CD4-positive, alpha-beta T cell (primary cell): Measurements from ENCODE around the gene DNAJC22. TPM values are rescaled to one million over a fixed set of nuclear protein-coding genes. Genes with fewer than 3 reads are reported as not detected.

Experiments
- ATAC-seq: fragments of 200-7000 bp; cut with Tn5 transposase; one replicate; pipeline ENCODE4 v1.10.0; 2022; ENCODE audit warnings: mild to moderate bottlenecking; ENCODE audit not compliant: poor library complexity
- CTCF ChIA-PET: fragments of 350-600 bp; sonication (Branson Sonifier 250); formaldehyde crosslinking; loops from one replicate; lab custom pipeline; 2021; ENCODE audit warnings: antibody characterized with exemption, inconsistent platforms; lab: Charles Lee
- POLR2A ChIA-PET: fragments of 350-600 bp; sonication (Branson Sonifier 250); formaldehyde crosslinking; loops from one replicate; lab custom pipeline; 2021; ENCODE audit warnings: antibody characterized with exemption, inconsistent platforms; lab: Charles Lee
- DNase-seq, 14 experiments: peaks; one replicate each; pipeline ENCODE4 v3.0.0-alpha.2; 2013 to 2020; ENCODE audit warnings: mixed read lengths in 2 of 14
- H3K27ac ChIP-seq, 2 donors: one replicate each; pipeline versions ENCODE4 v1.5.1 to v1.7.0; 2013; ENCODE audit warnings: low read length in 2 of 2, low read depth in 1 of 2, mild to moderate bottlenecking in 1 of 2
- H3K27me3 ChIP-seq, 2 experiments: 1 replicate in 1 of 2; 2 replicates in 1 of 2; pipeline versions ENCODE4 v1.6.1 to v1.7.0; 2013; ENCODE audit warnings: low read length in 2 of 2, control low read depth in 1 of 2, mild to moderate bottlenecking in 1 of 2, moderate library complexity in 1 of 2; ENCODE audit not compliant: insufficient read depth in 2 of 2, control insufficient read depth in 1 of 2
- H3K36me3 ChIP-seq: one replicate; pipeline ENCODE4 v1.6.1; 2013; ENCODE audit warnings: low read length, control low read depth; ENCODE audit not compliant: insufficient read depth
- H3K4me1 ChIP-seq: one replicate; pipeline ENCODE4 v1.6.1; 2013; ENCODE audit warnings: low read length, control low read depth; ENCODE audit not compliant: insufficient read depth
- H3K4me3 ChIP-seq: one replicate; pipeline ENCODE4 v1.5.1; 2013; ENCODE audit warnings: mild to moderate bottlenecking, low read length, moderate library complexity
- H3K9me3 ChIP-seq, 2 experiments: 1 replicate in 1 of 2; 2 replicates in 1 of 2; pipeline versions ENCODE4 v1.6.1 to v1.7.0; 2013; ENCODE audit warnings: low read length in 2 of 2, mild to moderate bottlenecking in 2 of 2, control low read depth in 1 of 2, moderate library complexity in 1 of 2; ENCODE audit not compliant: control insufficient read depth in 1 of 2, insufficient read depth in 1 of 2
- H3K27ac Mint-ChIP-seq: one replicate; pipeline ENCODE4 v1.8.0; 2020; ENCODE audit warnings: mixed read lengths
- H3K27me3 Mint-ChIP-seq: one replicate; pipeline ENCODE4 v1.8.0; 2021; ENCODE audit warnings: mixed read lengths
- H3K36me3 Mint-ChIP-seq: one replicate; pipeline ENCODE4 v1.8.0; 2021; ENCODE audit warnings: low read depth, mixed read lengths
- H3K4me1 Mint-ChIP-seq: one replicate; pipeline ENCODE4 v1.8.0; 2021; ENCODE audit warnings: low read depth, mixed read lengths
- H3K4me3 Mint-ChIP-seq: one replicate; pipeline ENCODE4 v1.8.0; 2020; ENCODE audit warnings: mild to moderate bottlenecking, mixed read lengths
- H3K9me3 Mint-ChIP-seq: one replicate; pipeline ENCODE4 v1.8.0; 2020; ENCODE audit warnings: mixed read lengths
- intact Hi-C, 2 experiments: fragments of 100-400 bp; cut with DNase I in 1 of 2; cut with micrococcal nuclease in 1 of 2; formaldehyde crosslinking; loops; one replicate each; pipeline versions ENCODE4 v1.15.1 to v1.9.0; 2023 to 2025; cut with DNase I, micrococcal nuclease
- total RNA-seq, 174 experiments: library from RNA in 2 of 174; stranded (reverse) in 2 of 174; gene quantifications; one replicate each; pipeline ENCODE4 v1.2.3 and lab custom pipeline; 2021 to 2026
- TF ChIP-seq, protein P1 (sequence below): fragments of 200-600 bp; IDR thresholded peaks from one replicate; pipeline ENCODE4 v1.8.0; 2022; ENCODE audit warnings: antibody characterized with exemption, mild to moderate bottlenecking

DNAJC22 gene
- total RNA-seq, 2 experiments from 2014 or later: not detected

DNA sequence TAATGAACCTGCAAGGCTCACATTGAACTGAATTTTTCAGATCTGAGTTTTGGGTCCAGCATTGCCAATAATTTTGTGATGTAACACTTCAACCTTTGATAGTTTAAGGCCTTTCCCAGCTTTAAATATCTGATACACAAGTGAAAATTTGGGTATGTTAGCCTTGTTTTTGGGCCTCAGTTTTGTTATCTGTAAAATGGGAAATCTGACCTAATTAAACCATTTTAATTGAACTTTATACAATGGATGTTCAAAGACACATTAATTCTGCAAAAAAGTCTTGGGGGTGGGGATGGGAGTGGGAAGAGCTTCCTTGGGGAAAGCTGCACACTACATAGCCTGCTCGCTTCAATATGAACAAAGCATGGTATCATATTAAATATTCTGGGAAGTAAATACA lies 15.4 kb downstream of the DNAJC22 start:
- Histone ChIP-seq H3K9me3 (no peaks in the 10 kb centered on the region), H3K4me3 (no peak overlapping the region), H3K36me3 (no peaks in the 10 kb centered on the region), H3K27me3 (peaks cover 0 to 6% of the 10 kb centered on the region in 2 experiments), H3K4me1 (peaks cover 13% of the 10 kb centered on the region), H3K27ac (no peak overlapping the region)
- CTCF ChIA-PET: interaction anchor here (0.8 to 1.1 kb wide), 2 partner anchors 14 to 152 kb away, joined by 3 to 4 read pairs; no protein-coding TSS in a partner anchor
- POLR2A ChIA-PET: interaction anchor here (1.0 kb wide), 1 partner anchor 39 kb away, joined by 3 read pairs; the partner anchor contains the start of gene TROAP
- Mint-ChIP-seq H3K4me1 (peaks cover 12% of the 10 kb centered on the region), H3K36me3 (peaks cover 7% of the 10 kb centered on the region), H3K27me3 (peaks cover 11% of the 10 kb centered on the region), H3K4me3 (no peak overlapping the region), H3K9me3 (no peaks in the 10 kb centered on the region), H3K27ac (no peak overlapping the region)
- intact Hi-C loops: loop anchor here in 1 of 2 experiments (10.0 kb wide), 1 partner anchor 343 kb away; the partner anchor contains the start of gene FMNL3
- TF ChIP-seq, protein P1, sequence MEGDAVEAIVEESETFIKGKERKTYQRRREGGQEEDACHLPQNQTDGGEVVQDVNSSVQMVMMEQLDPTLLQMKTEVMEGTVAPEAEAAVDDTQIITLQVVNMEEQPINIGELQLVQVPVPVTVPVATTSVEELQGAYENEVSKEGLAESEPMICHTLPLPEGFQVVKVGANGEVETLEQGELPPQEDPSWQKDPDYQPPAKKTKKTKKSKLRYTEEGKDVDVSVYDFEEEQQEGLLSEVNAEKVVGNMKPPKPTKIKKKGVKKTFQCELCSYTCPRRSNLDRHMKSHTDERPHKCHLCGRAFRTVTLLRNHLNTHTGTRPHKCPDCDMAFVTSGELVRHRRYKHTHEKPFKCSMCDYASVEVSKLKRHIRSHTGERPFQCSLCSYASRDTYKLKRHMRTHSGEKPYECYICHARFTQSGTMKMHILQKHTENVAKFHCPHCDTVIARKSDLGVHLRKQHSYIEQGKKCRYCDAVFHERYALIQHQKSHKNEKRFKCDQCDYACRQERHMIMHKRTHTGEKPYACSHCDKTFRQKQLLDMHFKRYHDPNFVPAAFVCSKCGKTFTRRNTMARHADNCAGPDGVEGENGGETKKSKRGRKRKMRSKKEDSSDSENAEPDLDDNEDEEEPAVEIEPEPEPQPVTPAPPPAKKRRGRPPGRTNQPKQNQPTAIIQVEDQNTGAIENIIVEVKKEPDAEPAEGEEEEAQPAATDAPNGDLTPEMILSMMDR: no peak
- ATAC-seq (no peak), DNase-seq (no peak)

GRCh38 chr12:49364989-49365388 lies 18.3 kb downstream of the DNAJC22 start:
- H3K36me3 Mint-ChIP-seq: peaks cover 9% of the 10 kb centered on the region
- peaks cover 25% of the 10 kb centered on the region for H3K4me1 Mint-ChIP-seq
- no peak overlapping the region for H3K4me3 ChIP-seq
- no peaks in the 10 kb centered on the region for H3K36me3 ChIP-seq
- H3K27ac ChIP-seq: no peak overlapping the region
- peaks cover 15% of the 10 kb centered on the region for H3K4me1 ChIP-seq
- TF ChIP-seq, protein P1: no peak
- ChIA-PET CTCF (interaction anchor here (2.6 to 7.0 kb wide), 2 partner anchors 18 to 22 kb away, joined by 12 to 33 read pairs; partner anchors contain the start of gene DNAJC22), POLR2A (interaction anchor here (0.6 kb wide), 1 partner anchor 40 kb away, joined by 6 read pairs; no protein-coding TSS in a partner anchor)
- intact Hi-C loops: loop anchor here in 1 of 2 experiments (10.0 kb wide), 1 partner anchor 340 kb away; the partner anchor contains the start of gene FMNL3
- DNase-seq: no peak
- H3K27me3 ChIP-seq: peaks cover 0 to 4% of the 10 kb centered on the region in 2 experiments
- H3K9me3 Mint-ChIP-seq: no peaks in the 10 kb centered on the region
- H3K9me3 ChIP-seq: no peaks in the 10 kb centered on the region
- H3K27me3 Mint-ChIP-seq: no peaks in the 10 kb centered on the region
- H3K27ac Mint-ChIP-seq: no peak overlapping the region
- no peak for ATAC-seq
- peak overlapping the region; percentile 38 for H3K4me3 Mint-ChIP-seq

- Mint-ChIP-seq H3K36me3 (peaks cover 9% of the 10 kb centered on the region), H3K27ac (peak overlapping the region; percentile 76), H3K27me3 (no peaks in the 10 kb centered on the region), H3K4me3 (peak overlapping the region; percentile 99), H3K9me3 (no peaks in the 10 kb centered on the region), H3K4me1 (peaks cover 30% of the 10 kb centered on the region)
- TF ChIP-seq, protein P1: no peak
- Histone ChIP-seq H3K9me3 (no peaks in the 10 kb centered on the region), H3K4me1 (peaks cover 15% of the 10 kb centered on the region), H3K27me3 (no peaks in the 10 kb centered on the region), H3K27ac (no peak overlapping the region), H3K4me3 (no peak overlapping the region), H3K36me3 (no peaks in the 10 kb centered on the region)
- DNase-seq (no peak), ATAC-seq (no peak)
- ChIA-PET POLR2A (interaction anchor here (0.6 to 2.2 kb wide), 4 partner anchors 39 to 258 kb away, joined by 6 to 22 read pairs (median 12); partner anchors contain the start of genes PRPF40B and TROAP), CTCF (interaction anchor here (2.0 to 7.0 kb wide), 6 partner anchors 8 to 746 kb away, joined by 4 to 33 read pairs (median 11); partner anchors contain the start of genes COX14, DNAJC22 and PRPF40B)
- intact Hi-C loops: loop anchor here in 1 of 2 experiments (10.0 kb wide), 1 partner anchor 339 kb away; the partner anchor contains the start of gene FMNL3
Measured at GRCh38 chr12:49365542-49365941, 18.9 kb downstream of the DNAJC22 start.
